CD4-positive, alpha-beta T cell (primary cell): ENCODE results near the gene ANKRD44. TPM values are rescaled to one million over a fixed set of nuclear protein-coding genes. Genes with fewer than 3 reads are reported as not detected.
A peak's percentile ranks its signal among the peaks of the same experiment; 100 is the strongest.

Source experiments
- ATAC-seq: fragments of 200-7000 bp; cut with Tn5 transposase; one replicate; pipeline ENCODE4 v1.10.0; 2022; ENCODE audit warnings: mild to moderate bottlenecking; ENCODE audit not compliant: poor library complexity
- CTCF ChIA-PET: fragments of 350-600 bp; sonication (Branson Sonifier 250); formaldehyde crosslinking; loops from one replicate; lab custom pipeline; 2021; ENCODE audit warnings: antibody characterized with exemption, inconsistent platforms; lab: Charles Lee
- POLR2A ChIA-PET: fragments of 350-600 bp; sonication (Branson Sonifier 250); formaldehyde crosslinking; loops from one replicate; lab custom pipeline; 2021; ENCODE audit warnings: antibody characterized with exemption, inconsistent platforms; lab: Charles Lee
- DNase-seq, 14 experiments: peaks; one replicate each; pipeline ENCODE4 v3.0.0-alpha.2; 2013 to 2020; ENCODE audit warnings: mixed read lengths in 2 of 14
- H3K27ac ChIP-seq, 2 donors: one replicate each; pipeline versions ENCODE4 v1.5.1 to v1.7.0; 2013; ENCODE audit warnings: low read length in 2 of 2, low read depth in 1 of 2, mild to moderate bottlenecking in 1 of 2
- H3K27me3 ChIP-seq, 2 experiments: 1 replicate in 1 of 2; 2 replicates in 1 of 2; pipeline versions ENCODE4 v1.6.1 to v1.7.0; 2013; ENCODE audit warnings: low read length in 2 of 2, control low read depth in 1 of 2, mild to moderate bottlenecking in 1 of 2, moderate library complexity in 1 of 2; ENCODE audit not compliant: insufficient read depth in 2 of 2, control insufficient read depth in 1 of 2
- H3K36me3 ChIP-seq: one replicate; pipeline ENCODE4 v1.6.1; 2013; ENCODE audit warnings: low read length, control low read depth; ENCODE audit not compliant: insufficient read depth
- H3K4me1 ChIP-seq: one replicate; pipeline ENCODE4 v1.6.1; 2013; ENCODE audit warnings: low read length, control low read depth; ENCODE audit not compliant: insufficient read depth
- H3K4me3 ChIP-seq: one replicate; pipeline ENCODE4 v1.5.1; 2013; ENCODE audit warnings: mild to moderate bottlenecking, low read length, moderate library complexity
- H3K9me3 ChIP-seq, 2 experiments: 1 replicate in 1 of 2; 2 replicates in 1 of 2; pipeline versions ENCODE4 v1.6.1 to v1.7.0; 2013; ENCODE audit warnings: low read length in 2 of 2, mild to moderate bottlenecking in 2 of 2, control low read depth in 1 of 2, moderate library complexity in 1 of 2; ENCODE audit not compliant: control insufficient read depth in 1 of 2, insufficient read depth in 1 of 2
- H3K27ac Mint-ChIP-seq: one replicate; pipeline ENCODE4 v1.8.0; 2020; ENCODE audit warnings: mixed read lengths
- H3K27me3 Mint-ChIP-seq: one replicate; pipeline ENCODE4 v1.8.0; 2021; ENCODE audit warnings: mixed read lengths
- H3K36me3 Mint-ChIP-seq: one replicate; pipeline ENCODE4 v1.8.0; 2021; ENCODE audit warnings: low read depth, mixed read lengths
- H3K4me1 Mint-ChIP-seq: one replicate; pipeline ENCODE4 v1.8.0; 2021; ENCODE audit warnings: low read depth, mixed read lengths
- H3K4me3 Mint-ChIP-seq: one replicate; pipeline ENCODE4 v1.8.0; 2020; ENCODE audit warnings: mild to moderate bottlenecking, mixed read lengths
- H3K9me3 Mint-ChIP-seq: one replicate; pipeline ENCODE4 v1.8.0; 2020; ENCODE audit warnings: mixed read lengths
- CTCF ChIP-seq: fragments of 200-600 bp; IDR thresholded peaks from one replicate; pipeline ENCODE4 v1.8.0; 2022; ENCODE audit warnings: antibody characterized with exemption, mild to moderate bottlenecking
- intact Hi-C, 2 experiments: fragments of 100-400 bp; cut with DNase I in 1 of 2; cut with micrococcal nuclease in 1 of 2; formaldehyde crosslinking; loops; one replicate each; pipeline versions ENCODE4 v1.15.1 to v1.9.0; 2023 to 2025; cut with DNase I, micrococcal nuclease
- total RNA-seq, 174 experiments: library from RNA in 2 of 174; stranded (reverse) in 2 of 174; gene quantifications; one replicate each; pipeline ENCODE4 v1.2.3 and lab custom pipeline; 2021 to 2026

Gene ANKRD44
- total RNA-seq, 2 experiments from 2014 or later, result 170 to 186 TPM

- POLR2A ChIA-PET, result no interaction called here
- intact Hi-C loops, result no loop called here
Measured at GRCh38 chr2:197086500-197086899, 224.1 kb downstream of the ANKRD44 start.

GRCh38 chr2:197085665-197086064 lies 224.9 kb downstream of the ANKRD44 start:
- peaks cover 97% of the 10 kb centered on the region for H3K36me3 Mint-ChIP-seq
- no peak overlapping the region for H3K4me3 ChIP-seq
- POLR2A ChIA-PET, result no interaction called here

More at GRCh38 chr2:197086500-197086899, 224.1 kb downstream of the ANKRD44 start:
- TF ChIP-seq CTCF, result no peak
- Histone ChIP-seq H3K27ac (no peak overlapping the region), H3K27me3 (no peaks in the 10 kb centered on the region), H3K9me3 (no peaks in the 10 kb centered on the region), H3K4me3 (no peak overlapping the region), H3K36me3 (peaks cover 94% of the 10 kb centered on the region), H3K4me1 (peaks cover 3% of the 10 kb centered on the region)
- Mint-ChIP-seq H3K9me3 (no peaks in the 10 kb centered on the region), H3K36me3 (peaks cover 97% of the 10 kb centered on the region), H3K27ac (peak overlapping the region; percentile 62), H3K27me3 (no peaks in the 10 kb centered on the region), H3K4me3 (no peak overlapping the region), H3K4me1 (peaks cover 30% of the 10 kb centered on the region)
- CTCF ChIA-PET, result interaction anchor here (1.0 to 1.2 kb wide), 2 partner anchors 11 kb away, joined by 3 to 4 read pairs; no protein-coding TSS in a partner anchor
- DNase-seq, result peak in 3 of 14 experiments; percentile 11 to 63 (median 58)
- ATAC-seq, result no peak

GRCh38 chr2:197081294-197081693 lies 229.3 kb downstream of the ANKRD44 start:
- Mint-ChIP-seq H3K9me3 (no peaks in the 10 kb centered on the region), H3K4me3 (no peak overlapping the region), H3K36me3 (peaks cover 100% of the 10 kb centered on the region), H3K27ac (peak overlapping the region; percentile 71), H3K4me1 (peaks cover 12% of the 10 kb centered on the region), H3K27me3 (no peaks in the 10 kb centered on the region)
- H3K9me3 ChIP-seq, result no peaks in the 10 kb centered on the region
- no peak overlapping the region for H3K27ac ChIP-seq
- POLR2A ChIA-PET, result no interaction called here
- no peak for ATAC-seq
- H3K27me3 ChIP-seq, result no peaks in the 10 kb centered on the region
- peaks cover 96% of the 10 kb centered on the region for H3K36me3 ChIP-seq
- CTCF ChIA-PET, result no interaction called here
- H3K4me3 ChIP-seq, result no peak overlapping the region
- peak in 2 of 14 experiments; percentile 22 to 31 for DNase-seq
- intact Hi-C loops, result no loop called here
- no peaks in the 10 kb centered on the region for H3K4me1 ChIP-seq
- TF ChIP-seq CTCF, result no peak

More at GRCh38 chr2:197085665-197086064, 224.9 kb downstream of the ANKRD44 start:
- ATAC-seq (no peak), DNase-seq (no peak)
- Mint-ChIP-seq H3K4me1 (peaks cover 30% of the 10 kb centered on the region), H3K27ac (peak overlapping the region; percentile 62), H3K9me3 (no peaks in the 10 kb centered on the region), H3K4me3 (no peak overlapping the region), H3K27me3 (no peaks in the 10 kb centered on the region)
- no peaks in the 10 kb centered on the region for H3K4me1 ChIP-seq
- H3K36me3 ChIP-seq, result peaks cover 94% of the 10 kb centered on the region
- no peak overlapping the region for H3K27ac ChIP-seq
- H3K9me3 ChIP-seq, result no peaks in the 10 kb centered on the region
- intact Hi-C loops, result no loop called here
- CTCF ChIA-PET, result interaction anchor here (1.2 kb wide), 1 partner anchor 12 kb away, joined by 4 read pairs; no protein-coding TSS in a partner anchor
- H3K27me3 ChIP-seq, result no peaks in the 10 kb centered on the region
- no peak for TF ChIP-seq CTCF
